NCI-H1417 (cell line): ENCODE results near the gene ENTHD1.
A peak's percentile ranks its signal among the peaks of the same experiment; 100 is the strongest.
"Not testable (repeated sequence)": the region's sequence is repeated elsewhere in the genome, so short reads cannot be mapped to it uniquely, and the experiment has no call there.

ENCODE experiments used
- DNase-seq, 3 experiments: peaks; one replicate each; lab custom pipeline; 2025; lab: John Stamatoyannopoulos, UW

The ENTHD1 gene

GRCh38 chr22:39898997-39899396 is 5.4 kb upstream of the ENTHD1 start:
- no peak for DNase-seq

GRCh38 chr22:39897841-39898240 is 4.3 kb upstream of the ENTHD1 start:
- no peak for DNase-seq

- peak in 1 of 3 experiments; percentile 1 for DNase-seq
Measured at GRCh38 chr22:39896313-39896996, 2.9 kb upstream of the ENTHD1 start.

- DNase-seq: no peak
Measured at GRCh38 chr22:39895682-39896081, 2.1 kb upstream of the ENTHD1 start.

GRCh38 chr22:39894554-39895092 is 1.1 kb upstream of the ENTHD1 start:
- peak in 1 of 3 experiments; percentile 3 for DNase-seq

GRCh38 chr22:39889924-39890323 is 3.6 kb downstream of the ENTHD1 start:
- not testable (repeated sequence) for DNase-seq

- no peak for DNase-seq
Measured at GRCh38 chr22:39883057-39883456, 10.5 kb downstream of the ENTHD1 start.

- DNase-seq: no peak
Measured at GRCh38 chr22:39880722-39881121, 12.8 kb downstream of the ENTHD1 start.

GRCh38 chr22:39877079-39877845 is 16.3 kb downstream of the ENTHD1 start:
- DNase-seq: no peak

GRCh38 chr22:39875176-39875885 is 18.2 kb downstream of the ENTHD1 start:
- DNase-seq: not testable (repeated sequence)

- DNase-seq: no peak
Measured at GRCh38 chr22:39873965-39874364, 19.6 kb downstream of the ENTHD1 start.

GRCh38 chr22:39872548-39872947 is 21.0 kb downstream of the ENTHD1 start:
- DNase-seq: no peak

- DNase-seq: peak in 1 of 3 experiments; percentile 1
Measured at GRCh38 chr22:39871008-39871798, 22.4 kb downstream of the ENTHD1 start.

GRCh38 chr22:39869797-39870196 is 23.8 kb downstream of the ENTHD1 start:
- DNase-seq: not testable (repeated sequence)

GRCh38 chr22:39868741-39869140 is 24.8 kb downstream of the ENTHD1 start:
- DNase-seq: no peak

- no peak for DNase-seq
Measured at GRCh38 chr22:39859903-39860588, 33.5 kb downstream of the ENTHD1 start.

- no peak for DNase-seq
Measured at GRCh38 chr22:39856588-39856987, 37.0 kb downstream of the ENTHD1 start.

- no peak for DNase-seq
Measured at GRCh38 chr22:39852799-39853198, 40.8 kb downstream of the ENTHD1 start.

- no peak for DNase-seq
Measured at GRCh38 chr22:39851606-39852315, 41.8 kb downstream of the ENTHD1 start.

GRCh38 chr22:39847477-39847876 is 46.1 kb downstream of the ENTHD1 start:
- no peak for DNase-seq
